HG02973 (cell line): ENCODE results near the gene CHP1.
"Not testable (repeated sequence)": the region's sequence is repeated elsewhere in the genome, so short reads cannot be mapped to it uniquely, and the experiment has no call there.

Experiments used
- ATAC-seq: cut with Tn5 transposase; IDR thresholded peaks from one replicate; pipeline ENCODE4 v1.9.1; 2021; ENCODE audit warnings: moderate library complexity; ENCODE audit not compliant: unreplicated experiment

Gene CHP1

DNA sequence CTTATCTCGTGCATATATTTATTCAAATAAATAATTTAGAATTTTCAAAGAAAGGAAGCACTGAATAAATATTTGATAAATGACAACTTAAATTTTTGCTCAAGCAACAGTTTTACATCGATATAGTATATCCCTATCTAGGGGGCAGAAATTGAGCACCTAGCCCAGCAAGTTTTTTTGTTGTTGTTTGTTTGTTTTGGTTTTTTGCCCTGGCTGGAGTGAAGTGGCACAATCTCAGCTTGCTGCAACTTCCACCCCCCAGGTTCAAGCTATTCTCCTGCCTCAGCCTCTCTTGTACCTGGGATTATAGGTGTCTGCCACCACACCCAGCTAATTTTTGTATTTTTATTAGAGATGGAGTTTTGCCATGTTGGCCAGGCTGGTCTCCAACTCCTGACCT lies 58.9 kb downstream of the CHP1 start:
- ATAC-seq = no peak

DNA sequence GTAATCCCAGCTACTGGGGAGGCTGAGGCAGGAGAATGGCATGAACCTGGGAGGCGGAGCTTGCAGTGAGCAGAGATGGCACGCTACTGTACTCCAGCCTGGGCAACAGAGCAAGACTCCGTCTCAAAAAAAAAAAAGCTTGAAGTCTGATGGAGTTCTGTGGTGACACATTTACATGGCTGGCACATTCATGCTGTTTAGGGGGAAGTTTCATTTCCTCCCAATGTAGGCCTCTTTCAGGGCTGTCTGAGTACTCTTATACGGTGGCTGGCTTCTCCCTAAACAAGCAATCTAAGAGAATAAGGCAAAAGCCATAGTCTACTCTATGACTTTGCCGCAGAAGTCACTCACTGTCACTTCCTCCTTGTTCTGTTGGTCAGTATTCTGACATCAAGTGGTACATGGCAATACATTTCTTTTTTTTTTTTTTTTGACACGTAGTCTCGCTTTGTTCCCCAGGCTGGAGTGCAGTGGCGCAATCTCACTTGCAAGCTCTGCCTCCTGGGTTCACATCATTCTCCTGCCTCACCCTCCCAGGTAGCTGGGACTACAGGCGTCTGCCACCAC lies 60.1 kb downstream of the CHP1 start:
- ATAC-seq = peak; percentile 64

GRCh38 chr15:41292521-41292920 lies 61.5 kb downstream of the CHP1 start:
- ATAC-seq = no peak

- ATAC-seq = not testable (repeated sequence)
Measured at GRCh38 chr15:41301139-41301538, 70.1 kb downstream of the CHP1 start.

DNA sequence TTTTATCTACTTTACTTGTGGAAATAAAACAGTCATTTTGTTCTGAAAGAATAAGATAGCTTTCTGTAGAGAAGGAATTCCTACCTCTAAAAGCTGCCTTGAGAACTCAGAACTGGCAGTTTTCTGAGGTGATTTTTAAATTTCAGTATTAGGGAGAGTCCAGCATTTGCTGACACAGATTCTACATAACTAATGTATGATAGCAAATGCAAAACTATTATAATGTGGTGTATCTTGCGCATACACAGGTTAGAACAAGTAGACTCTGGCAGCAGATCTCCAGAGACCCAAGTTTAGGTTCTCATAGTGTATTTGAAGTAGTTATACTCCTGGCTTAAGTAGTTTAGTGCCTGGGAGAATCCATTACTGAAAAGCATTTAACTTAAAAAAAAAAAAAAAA lies 70.5 kb downstream of the CHP1 start:
- no peak for ATAC-seq

DNA sequence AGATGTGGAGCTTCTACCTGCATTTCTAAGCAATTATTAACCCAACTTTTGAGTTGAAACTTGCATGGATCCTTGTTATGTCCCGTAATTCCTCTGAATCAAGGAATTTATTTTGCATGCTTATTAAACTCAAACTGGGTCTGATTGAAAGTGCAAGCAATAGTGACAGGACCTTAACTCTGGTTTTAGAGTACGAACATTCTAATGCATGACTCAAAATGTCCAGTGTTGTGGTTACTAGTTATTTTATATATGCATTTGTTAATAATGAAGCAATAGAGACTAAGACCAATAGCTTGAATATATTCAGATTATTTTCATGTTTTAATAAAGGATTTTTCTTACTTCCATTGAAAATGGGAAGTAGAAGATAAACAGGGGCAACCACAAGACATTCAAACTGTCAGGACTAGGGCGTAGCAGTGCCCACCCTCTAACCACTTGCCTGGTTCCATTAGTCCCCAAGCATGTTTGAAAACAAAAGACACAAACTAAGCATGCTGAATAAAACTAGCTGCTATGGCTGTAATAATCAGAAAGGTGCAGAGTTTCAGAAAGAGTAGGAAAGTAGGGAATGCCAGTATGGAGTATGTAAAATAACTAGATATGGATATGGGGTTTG lies 73.2 kb downstream of the CHP1 start:
- ATAC-seq = no peak

DNA sequence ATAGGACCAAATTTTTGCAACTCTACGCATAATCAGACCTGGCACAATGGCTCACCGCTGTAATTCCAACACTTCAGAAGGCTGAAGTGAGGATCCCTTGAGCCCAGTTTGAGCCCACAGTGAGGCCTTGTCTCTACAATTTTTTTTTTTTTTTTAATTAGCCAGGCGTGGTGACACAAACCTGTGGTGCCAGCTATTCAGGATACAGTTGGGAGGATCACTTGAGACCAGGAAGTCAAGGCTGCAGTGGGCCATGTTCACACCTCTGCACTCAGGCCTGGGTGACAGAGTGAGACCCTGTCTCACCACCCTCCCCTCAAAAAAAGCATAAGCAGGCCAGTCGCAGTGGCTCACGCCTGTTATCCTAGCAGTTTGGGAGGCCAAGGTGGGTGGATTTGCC lies 76.6 kb downstream of the CHP1 start:
- ATAC-seq = no peak

- no peak for ATAC-seq
Measured at GRCh38 chr15:41309226-41309905, 78.3 kb downstream of the CHP1 start.

- not testable (repeated sequence) for ATAC-seq
Measured at GRCh38 chr15:41320805-41321330, 89.8 kb downstream of the CHP1 start.

DNA sequence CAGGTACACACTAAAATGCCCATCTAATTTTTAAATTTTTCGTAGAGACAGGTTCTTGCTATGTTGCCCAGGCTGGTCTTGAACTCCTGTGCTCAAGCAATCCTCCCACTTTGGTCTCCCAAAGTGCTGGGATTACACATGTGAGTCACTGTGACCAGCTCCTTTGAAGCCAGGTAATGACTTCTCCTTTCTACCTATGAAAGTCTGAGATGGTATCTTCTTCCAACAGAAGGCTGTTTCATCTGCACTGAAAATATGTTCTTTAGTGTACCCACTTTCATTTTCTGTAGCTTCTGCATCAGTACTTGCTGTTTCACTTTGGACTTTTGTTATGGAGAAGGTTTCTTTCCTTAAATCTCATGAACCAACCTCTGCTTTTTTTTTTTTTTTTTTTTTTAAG lies 92.5 kb downstream of the CHP1 start:
- ATAC-seq = no peak

DNA sequence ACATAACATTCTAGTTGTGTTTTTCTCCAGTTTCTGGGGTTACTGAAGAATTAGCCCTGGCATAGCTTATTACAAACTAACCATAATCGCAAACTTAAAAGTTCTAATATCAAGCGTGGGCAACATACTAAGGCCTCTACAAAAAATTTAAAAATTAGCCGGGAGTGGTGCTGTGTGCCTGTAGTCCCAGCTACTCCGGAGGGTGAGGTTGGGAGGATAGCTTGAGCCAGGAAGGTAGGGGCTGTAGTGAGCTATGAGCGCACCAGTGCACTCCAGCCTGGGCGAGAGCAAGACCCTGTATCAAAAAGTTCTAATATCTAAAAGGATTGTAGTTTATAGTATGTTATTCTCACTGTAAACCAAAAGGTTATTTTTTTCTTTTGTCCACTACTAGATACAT lies 100.2 kb downstream of the CHP1 start:
- ATAC-seq = no peak
